Activated T-cell treated with anti-CD3 and anti-CD28 coated beads, Interleukin-2, amount 50 U/mL, for 4 hours (primary cell): ENCODE data around the gene CXCL13. TPM values are rescaled to one million over a fixed set of nuclear protein-coding genes. Genes with fewer than 3 reads are reported as not detected.
"Not testable (repeated sequence)": the region's sequence is repeated elsewhere in the genome, so short reads cannot be mapped to it uniquely, and the experiment has no call there.

Source experiments
- ATAC-seq, 2 donors: fragments of 200-7000 bp; cut with Tn5 transposase; one replicate each; pipeline ENCODE4 v1.10.0; 2021
- DNase-seq: peaks from one replicate; pipeline ENCODE4 v3.0.0-alpha.2; 2020
- H3K27me3 Mint-ChIP-seq: one replicate; pipeline ENCODE4 v1.8.0; 2021; ENCODE audit warnings: low read depth, mixed read lengths
- H3K36me3 Mint-ChIP-seq: one replicate; pipeline ENCODE4 v1.8.0; 2022; ENCODE audit warnings: mixed read lengths; ENCODE audit not compliant: insufficient read depth
- H3K4me1 Mint-ChIP-seq: one replicate; pipeline ENCODE4 v1.8.0; 2021; ENCODE audit warnings: low read depth, mixed read lengths
- H3K4me3 Mint-ChIP-seq: one replicate; pipeline ENCODE4 v1.8.0; 2021; ENCODE audit warnings: mild to moderate bottlenecking, moderate library complexity, mixed read lengths
- H3K9me3 Mint-ChIP-seq: one replicate; pipeline ENCODE4 v1.8.0; 2021; ENCODE audit warnings: mixed read lengths
- total RNA-seq, 3 donors: library from RNA; stranded (reverse); gene quantifications; one replicate each; pipeline ENCODE4 v1.2.1, GENCODE V29; 2021

Gene CXCL13
- 1 to 10 TPM in 2 of 3 donors, under 1 TPM in 1; 0.56 to 2.8 (median 1.7) TPM for total RNA-seq

GRCh38 chr4:77605210-77605902, at the start of gene CXCL13:
CXCL13 (plus strand) TSS chr4:77605820; CDS start chr4:77605866, 46 bp downstream.
- H3K36me3 Mint-ChIP-seq = no peaks in the 10 kb centered on the region
- H3K4me3 Mint-ChIP-seq = no peak within 1 kb of the TSS
- peaks cover 2% of the 10 kb centered on the region for H3K4me1 Mint-ChIP-seq

GRCh38 chr4:77560170-77560569, 45.5 kb upstream of the CXCL13 start:
- Mint-ChIP-seq H3K27me3 (peaks cover 10% of the 10 kb centered on the region), H3K36me3 (no peaks in the 10 kb centered on the region), H3K9me3 (peaks cover 6% of the 10 kb centered on the region), H3K4me1 (no peaks in the 10 kb centered on the region), H3K4me3 (no peak overlapping the region)
- no peak for DNase-seq
- no peak for ATAC-seq

More at GRCh38 chr4:77605210-77605902, at the start of gene CXCL13:
- ATAC-seq (no peak), DNase-seq (no peak)
- Mint-ChIP-seq H3K27me3 (peaks cover 6% of the 10 kb centered on the region), H3K9me3 (no peaks in the 10 kb centered on the region)

GRCh38 chr4:77561720-77562119, 43.9 kb upstream of the CXCL13 start:
- not testable (repeated sequence) for ATAC-seq, H3K9me3 Mint-ChIP-seq, H3K4me1 Mint-ChIP-seq, DNase-seq, H3K36me3 Mint-ChIP-seq, H3K4me3 Mint-ChIP-seq
- H3K27me3 Mint-ChIP-seq = peaks cover 10% of the 10 kb centered on the region

GRCh38 chr4:77564231-77564630, 41.4 kb upstream of the CXCL13 start:
- Mint-ChIP-seq H3K36me3 (no peaks in the 10 kb centered on the region), H3K27me3 (peaks cover 21% of the 10 kb centered on the region), H3K4me1 (no peaks in the 10 kb centered on the region), H3K4me3 (no peak overlapping the region), H3K9me3 (peaks cover 5% of the 10 kb centered on the region)
- no peak for ATAC-seq
- DNase-seq = no peak

GRCh38 chr4:77566148-77566547, 39.5 kb upstream of the CXCL13 start:
- ATAC-seq (no peak), DNase-seq (no peak)
- H3K4me1 Mint-ChIP-seq = no peaks in the 10 kb centered on the region
- peaks cover 18% of the 10 kb centered on the region for H3K27me3 Mint-ChIP-seq
- H3K4me3 Mint-ChIP-seq = no peak overlapping the region
- H3K36me3 Mint-ChIP-seq = no peaks in the 10 kb centered on the region
- H3K9me3 Mint-ChIP-seq = peaks cover 5% of the 10 kb centered on the region

- Mint-ChIP-seq H3K36me3 (no peaks in the 10 kb centered on the region), H3K4me1 (no peaks in the 10 kb centered on the region), H3K9me3 (peaks cover 9% of the 10 kb centered on the region), H3K4me3 (no peak overlapping the region), H3K27me3 (peaks cover 16% of the 10 kb centered on the region)
- DNase-seq (no peak), ATAC-seq (no peak)
Observed at GRCh38 chr4:77567549-77567948, 38.1 kb upstream of the CXCL13 start.

- H3K4me3 Mint-ChIP-seq, ATAC-seq, H3K36me3 Mint-ChIP-seq, DNase-seq, H3K4me1 Mint-ChIP-seq: not testable (repeated sequence)
- peaks cover 13% of the 10 kb centered on the region for H3K9me3 Mint-ChIP-seq
- peaks cover 11% of the 10 kb centered on the region for H3K27me3 Mint-ChIP-seq
Observed at GRCh38 chr4:77570508-77571214, 35.0 kb upstream of the CXCL13 start.

- H3K9me3 Mint-ChIP-seq = peaks cover 13% of the 10 kb centered on the region
- H3K27me3 Mint-ChIP-seq = peaks cover 3% of the 10 kb centered on the region
- no peaks in the 10 kb centered on the region for H3K36me3 Mint-ChIP-seq
- no peak for DNase-seq
- ATAC-seq = no peak
- no peak overlapping the region for H3K4me3 Mint-ChIP-seq
- H3K4me1 Mint-ChIP-seq = peaks cover 3% of the 10 kb centered on the region
Observed at GRCh38 chr4:77576351-77576750, 29.3 kb upstream of the CXCL13 start.

- Mint-ChIP-seq H3K4me3 (no peak overlapping the region), H3K27me3 (peaks cover 5% of the 10 kb centered on the region), H3K4me1 (peaks cover 9% of the 10 kb centered on the region), H3K9me3 (peaks cover 5% of the 10 kb centered on the region), H3K36me3 (no peaks in the 10 kb centered on the region)
- ATAC-seq = no peak
- no peak for DNase-seq
Observed at GRCh38 chr4:77578145-77578544, 27.5 kb upstream of the CXCL13 start.

- no peaks in the 10 kb centered on the region for H3K36me3 Mint-ChIP-seq
- ATAC-seq = peak; percentile 34 to 54
Observed at GRCh38 chr4:77579406-77580076, 26.1 kb upstream of the CXCL13 start.

GRCh38 chr4:77581724-77582123, 23.9 kb upstream of the CXCL13 start:
- H3K4me3 Mint-ChIP-seq = no peak overlapping the region

More at GRCh38 chr4:77579406-77580076, 26.1 kb upstream of the CXCL13 start:
- no peak for DNase-seq
- H3K9me3 Mint-ChIP-seq = peaks cover 5% of the 10 kb centered on the region
- H3K27me3 Mint-ChIP-seq = peaks cover 8% of the 10 kb centered on the region
- H3K4me3 Mint-ChIP-seq = no peak overlapping the region
- H3K4me1 Mint-ChIP-seq = peaks cover 9% of the 10 kb centered on the region

GRCh38 chr4:77582156-77582555, 23.5 kb upstream of the CXCL13 start:
- Mint-ChIP-seq H3K4me1 (peaks cover 19% of the 10 kb centered on the region), H3K9me3 (peaks cover 5% of the 10 kb centered on the region), H3K4me3 (no peak overlapping the region)

More at GRCh38 chr4:77581724-77582123, 23.9 kb upstream of the CXCL13 start:
- Mint-ChIP-seq H3K4me1 (peaks cover 17% of the 10 kb centered on the region), H3K27me3 (peaks cover 8% of the 10 kb centered on the region), H3K36me3 (no peaks in the 10 kb centered on the region), H3K9me3 (peaks cover 5% of the 10 kb centered on the region)
- DNase-seq (no peak), ATAC-seq (peak; percentile 74 to 75)

GRCh38 chr4:77582711-77583110, 22.9 kb upstream of the CXCL13 start:
- Mint-ChIP-seq H3K4me3 (no peak overlapping the region), H3K27me3 (peaks cover 9% of the 10 kb centered on the region), H3K4me1 (peaks cover 25% of the 10 kb centered on the region), H3K9me3 (peaks cover 5% of the 10 kb centered on the region), H3K36me3 (no peaks in the 10 kb centered on the region)
- DNase-seq (no peak), ATAC-seq (no peak)

More at GRCh38 chr4:77582156-77582555, 23.5 kb upstream of the CXCL13 start:
- no peaks in the 10 kb centered on the region for H3K36me3 Mint-ChIP-seq
- DNase-seq = no peak
- peaks cover 8% of the 10 kb centered on the region for H3K27me3 Mint-ChIP-seq
- ATAC-seq = no peak

- Mint-ChIP-seq H3K36me3 (no peaks in the 10 kb centered on the region), H3K4me1 (peaks cover 31% of the 10 kb centered on the region), H3K4me3 (no peak overlapping the region), H3K27me3 (peaks cover 4% of the 10 kb centered on the region), H3K9me3 (no peaks in the 10 kb centered on the region)
- DNase-seq (peak; percentile 8), ATAC-seq (peak; percentile 95)
Observed at GRCh38 chr4:77586951-77587383, 18.7 kb upstream of the CXCL13 start.
